Thoracic aorta (tissue), 2 donors: Measurements from ENCODE around the gene NAT10. TPM values are rescaled to one million over a fixed set of nuclear protein-coding genes. Genes with fewer than 3 reads are reported as not detected.

ENCODE experiments used
- ATAC-seq: fragments of 150-250 bp; one replicate; pipeline ENCODE4 v1.8.0; 2017; ENCODE audit warnings: low read depth; ENCODE audit not compliant: insufficient number of reproducible peaks, low FRiP score
- DNase-seq: peaks from one replicate; pipeline ENCODE4 v3.0.0-alpha.2; 2020; ENCODE audit warnings: low spot score
- H3K27ac ChIP-seq, 2 donors: fragments of 200-600 bp; sonication (generic); 1 replicate in 1 of 2; 2 replicates in 1 of 2; pipeline ENCODE4 v1.5.1; 2016; ENCODE audit warnings: mild to moderate bottlenecking in 2 of 2, moderate library complexity in 2 of 2
- H3K27me3 ChIP-seq: fragments of 200-600 bp; sonication (generic); replicated peaks from 2 replicates; pipeline ENCODE4 v1.6.0; 2016; ENCODE audit warnings: mild to moderate bottlenecking; ENCODE audit not compliant: insufficient read depth
- H3K36me3 ChIP-seq: fragments of 200-600 bp; sonication (generic); one replicate; pipeline ENCODE4 v1.5.1; 2016
- H3K4me1 ChIP-seq, 2 donors: fragments of 200-600 bp; sonication (generic); 1 replicate in 1 of 2; 2 replicates in 1 of 2; pipeline versions ENCODE4 v1.5.1 to v1.6.0; 2016; ENCODE audit warnings: low read depth in 2 of 2, mild to moderate bottlenecking in 1 of 2; ENCODE audit not compliant: control insufficient read depth in 1 of 2
- H3K4me3 ChIP-seq: fragments of 200-600 bp; sonication (generic); 2 replicates; pipeline ENCODE4 v1.5.1; 2016; ENCODE audit warnings: mild to moderate bottlenecking
- H3K9me3 ChIP-seq: fragments of 200-600 bp; sonication (generic); 2 replicates; pipeline ENCODE4 v1.5.1; 2016
- CTCF ChIP-seq: fragments of 200-600 bp; sonication (generic); IDR thresholded peaks from one replicate; pipeline ENCODE4 v1.5.1; 2019; ENCODE audit warnings: antibody characterized with exemption
- total RNA-seq, 2 donors: library from RNA; depleted of rRNA; stranded (reverse); fragments of >200 nt; gene quantifications; one replicate each; pipeline versions ENCODE4 v1.1.0 to v1.2.3, GENCODE V29; 2016

Gene NAT10
- total RNA-seq, 2 donors from 2014 or later: 14.1 to 39.9 TPM

DNA sequence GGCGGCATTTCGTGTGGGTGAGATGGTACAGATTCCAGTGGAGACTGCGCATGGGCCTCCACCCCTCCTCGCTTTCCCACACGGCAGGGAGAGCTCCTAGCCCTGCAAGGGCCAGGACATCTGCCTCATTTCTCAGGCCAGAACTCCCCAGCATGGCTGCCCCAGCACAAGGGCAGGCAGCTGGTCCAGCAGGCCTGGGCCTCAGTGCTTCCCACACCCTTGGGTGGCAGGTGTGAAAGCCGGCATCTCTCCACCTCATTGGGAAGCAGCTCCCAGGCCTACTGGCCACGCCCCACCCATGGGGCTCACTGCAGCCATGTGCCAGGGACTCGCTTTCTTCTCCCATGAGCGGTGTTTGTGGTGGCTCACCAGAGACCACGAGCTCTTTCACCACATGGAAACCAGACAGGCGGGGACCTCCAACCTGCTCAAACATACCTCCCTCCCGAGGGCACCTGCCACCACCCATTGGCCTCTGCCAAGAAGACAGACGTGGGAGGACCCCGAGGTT lies 79.1 kb downstream of the NAT10 start:
- ATAC-seq (no peak), DNase-seq (no peak)
- Histone ChIP-seq H3K27me3 (no peaks in the 10 kb centered on the region), H3K27ac (no peak overlapping the region), H3K9me3 (no peaks in the 10 kb centered on the region), H3K36me3 (no peaks in the 10 kb centered on the region), H3K4me1 (peaks cover 3 to 36% of the 10 kb centered on the region in 2 donors), H3K4me3 (no peak overlapping the region)
- no peak for TF ChIP-seq CTCF

- DNase-seq (no peak), ATAC-seq (no peak)
- no peaks in the 10 kb centered on the region for H3K27me3 ChIP-seq
- no peak overlapping the region for H3K27ac ChIP-seq
- TF ChIP-seq CTCF: no peak
- H3K4me3 ChIP-seq: no peak overlapping the region
- H3K9me3 ChIP-seq: no peaks in the 10 kb centered on the region
- H3K4me1 ChIP-seq: peaks cover 3 to 36% of the 10 kb centered on the region in 2 donors
- no peaks in the 10 kb centered on the region for H3K36me3 ChIP-seq
Observed at GRCh38 chr11:34185926-34186841, 80.8 kb downstream of the NAT10 start.

DNA sequence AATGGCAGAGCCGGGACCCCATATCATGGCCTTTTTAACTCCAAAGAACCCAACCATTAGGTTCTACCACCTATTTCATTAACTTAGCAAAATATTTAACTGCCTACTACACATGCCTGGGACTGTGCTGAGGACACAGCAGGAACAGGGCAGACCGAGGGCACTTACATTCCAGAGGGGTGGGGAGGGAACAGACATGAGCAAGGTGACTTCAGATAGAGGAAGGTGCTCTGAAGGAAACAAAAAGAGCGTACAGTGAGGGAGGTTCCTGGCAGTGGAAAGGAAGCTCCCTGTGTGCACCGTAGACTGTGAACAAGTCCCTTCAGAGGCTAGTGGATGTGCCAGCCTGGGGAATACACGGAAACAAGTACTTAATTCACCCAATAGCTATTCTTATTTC lies 82.8 kb downstream of the NAT10 start:
- ATAC-seq (no peak), DNase-seq (no peak)
- no peaks in the 10 kb centered on the region for H3K36me3 ChIP-seq
- peaks cover 8 to 39% of the 10 kb centered on the region in 2 donors for H3K4me1 ChIP-seq
- H3K27ac ChIP-seq: no peak overlapping the region
- H3K4me3 ChIP-seq: no peak overlapping the region
- no peaks in the 10 kb centered on the region for H3K9me3 ChIP-seq
- TF ChIP-seq CTCF: no peak
- H3K27me3 ChIP-seq: no peaks in the 10 kb centered on the region

- Histone ChIP-seq H3K36me3 (no peaks in the 10 kb centered on the region), H3K27ac (no peak overlapping the region), H3K4me1 (peaks cover 14 to 42% of the 10 kb centered on the region in 2 donors), H3K27me3 (no peaks in the 10 kb centered on the region), H3K9me3 (no peaks in the 10 kb centered on the region), H3K4me3 (no peak overlapping the region)
- ATAC-seq (no peak), DNase-seq (no peak)
- TF ChIP-seq CTCF: no peak
Observed at GRCh38 chr11:34189191-34189590, 83.8 kb downstream of the NAT10 start.

DNA sequence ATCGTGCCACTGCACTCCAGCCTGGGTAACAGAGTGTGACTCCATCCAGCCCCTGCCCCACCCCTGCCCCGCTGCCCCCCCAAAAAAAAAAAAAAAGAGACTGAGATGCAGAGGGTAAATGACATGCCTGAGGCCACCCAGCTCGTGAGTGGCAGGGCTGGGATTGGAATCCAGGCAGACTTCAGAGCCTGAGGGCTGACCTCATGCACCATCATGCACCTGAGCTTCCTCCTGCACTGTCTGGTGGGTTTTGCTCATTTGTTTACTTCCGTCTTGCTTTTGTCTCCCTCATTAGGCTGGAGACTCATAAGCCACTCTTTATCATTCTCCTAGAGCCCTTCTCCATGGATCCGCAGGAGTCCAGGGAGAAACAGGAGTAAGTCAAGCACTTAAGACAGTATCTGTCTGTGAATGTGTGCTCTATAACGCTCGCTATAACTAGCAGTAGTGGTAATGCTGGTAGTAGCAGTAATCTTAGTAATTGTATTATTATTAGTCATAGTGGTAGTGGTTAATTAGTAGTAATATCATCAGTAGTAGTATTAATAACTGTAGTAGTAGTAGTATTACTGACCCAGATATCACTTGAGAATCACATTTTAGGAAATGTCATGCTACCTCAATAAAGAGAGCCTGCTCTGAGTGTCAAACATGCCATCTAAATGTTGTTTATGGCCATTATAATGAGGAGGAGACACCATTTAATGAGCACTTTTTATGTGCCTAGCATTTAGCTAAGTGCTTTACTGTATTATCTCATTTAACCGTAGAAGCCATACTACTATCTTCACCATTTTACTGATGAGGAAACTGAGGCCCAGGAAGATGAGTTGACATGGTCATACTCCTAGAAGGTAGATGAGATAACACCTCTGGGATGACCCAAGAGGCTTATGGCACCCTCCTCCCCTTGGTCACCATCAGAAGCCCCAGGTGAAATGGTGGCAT lies 85.0 kb downstream of the NAT10 start:
- Histone ChIP-seq H3K9me3 (no peaks in the 10 kb centered on the region), H3K36me3 (no peaks in the 10 kb centered on the region), H3K4me3 (no peak overlapping the region), H3K4me1 (peaks cover 14 to 43% of the 10 kb centered on the region in 2 donors), H3K27me3 (no peaks in the 10 kb centered on the region), H3K27ac (no peak overlapping the region)
- TF ChIP-seq CTCF: no peak
- no peak for DNase-seq
- no peak for ATAC-seq
